Inferior parietal cortex (tissue), 1 donor: ENCODE results near the gene NBDY.

Source experiments
- DNase-seq: peaks from one replicate; pipeline ENCODE4 v3.0.0-alpha.2; 2016; ENCODE audit errors: extremely low spot score

The NBDY gene

DNA sequence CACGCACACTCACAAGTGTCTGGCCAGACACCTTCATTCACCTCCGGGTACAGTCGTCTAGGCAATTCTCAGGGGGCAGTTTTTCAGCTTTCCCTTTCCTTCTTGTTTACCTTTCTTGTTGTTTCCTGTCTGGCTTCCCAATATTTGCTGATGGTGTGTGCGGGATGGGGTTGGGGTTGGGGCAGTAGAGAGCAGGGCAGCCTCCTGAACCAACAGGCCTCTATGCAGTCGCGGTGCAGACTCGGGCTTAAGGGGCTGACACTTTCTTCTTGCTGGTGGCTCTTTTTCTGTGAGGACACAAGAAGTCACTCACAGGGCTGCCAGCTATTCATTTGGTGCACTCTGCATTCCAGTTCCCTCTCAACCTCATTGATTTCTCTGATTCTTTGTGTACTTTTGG, 56.4 kb downstream of the NBDY start:
- DNase-seq, result no peak

DNA sequence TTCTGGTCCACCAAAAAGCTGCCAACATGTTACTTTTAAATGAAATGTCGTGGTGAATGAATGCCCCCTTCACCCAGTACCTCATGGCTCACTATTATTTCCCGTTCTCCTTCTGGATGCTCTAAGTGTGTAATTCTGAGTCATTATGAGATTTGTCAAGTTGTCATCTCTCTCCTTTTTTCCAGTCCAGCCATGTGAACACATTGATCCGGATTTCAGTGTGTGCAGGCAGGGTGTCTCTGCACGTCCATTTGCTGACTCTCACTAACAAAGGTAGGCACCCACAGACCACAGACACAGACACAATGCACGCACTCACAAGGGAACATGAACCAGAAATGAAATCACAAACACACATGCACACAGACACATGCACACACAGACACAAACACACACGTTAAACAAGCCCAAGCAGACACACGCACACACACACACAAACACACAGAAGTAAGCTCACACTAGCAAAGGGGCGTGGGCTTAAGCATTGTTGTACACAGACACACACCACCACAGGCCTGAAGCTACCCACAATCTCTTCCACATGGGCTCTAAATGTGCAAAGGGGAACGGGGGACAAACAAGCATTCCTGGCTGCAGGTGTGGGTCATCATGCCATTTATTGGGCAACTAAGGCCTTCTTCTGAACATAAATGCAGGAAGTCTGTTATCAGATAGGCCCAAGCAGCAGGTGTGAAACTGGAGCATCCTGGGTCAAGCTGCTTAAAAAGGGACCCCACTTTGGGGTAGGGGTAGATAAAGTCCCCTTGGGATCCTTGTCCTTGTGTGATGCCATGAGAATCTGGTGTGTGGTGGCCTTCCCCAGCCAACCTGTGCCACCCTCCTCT, 58.1 kb downstream of the NBDY start:
- no peak for DNase-seq

DNA sequence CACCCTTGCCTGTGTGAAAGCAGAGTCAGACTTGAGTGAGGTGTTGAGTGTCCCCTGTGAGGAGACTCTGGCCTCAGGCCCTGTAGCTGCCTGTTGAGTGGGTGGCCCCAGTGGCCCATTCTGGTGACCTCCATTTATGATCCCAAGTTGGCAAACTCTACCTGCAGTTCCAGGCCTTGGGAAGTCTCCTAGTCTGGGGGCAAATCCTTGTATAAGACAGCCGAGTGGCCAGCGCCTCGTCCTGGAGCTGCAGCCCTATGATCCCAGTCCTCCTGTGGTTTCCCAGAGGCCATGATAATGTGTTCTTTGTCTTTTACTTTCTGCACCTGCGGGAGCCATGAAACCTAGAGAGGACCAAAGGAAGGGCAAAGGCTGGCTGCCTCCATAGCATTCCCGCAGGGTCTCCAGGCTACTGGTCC, 58.7 kb downstream of the NBDY start:
- no peak for DNase-seq

DNA sequence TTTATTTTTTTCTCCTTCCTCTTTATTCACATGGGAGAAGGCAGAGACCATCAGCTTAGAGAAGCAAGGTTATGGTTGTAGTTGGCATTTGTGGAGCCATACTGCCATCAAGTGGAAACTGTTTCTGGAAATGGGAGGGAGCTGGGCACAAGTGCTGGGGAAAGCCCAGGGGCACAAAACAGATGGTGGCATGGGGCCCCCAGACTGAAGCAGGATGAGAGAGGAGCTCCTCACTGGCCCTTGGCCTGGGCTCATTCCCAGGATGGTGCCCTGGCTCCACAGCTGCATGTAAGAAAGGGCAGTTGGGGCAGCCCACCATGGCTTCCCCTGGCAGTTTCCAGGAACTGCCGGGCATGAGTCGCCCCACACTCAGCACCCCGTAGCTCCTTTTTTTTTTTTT, 59.2 kb downstream of the NBDY start:
- no peak for DNase-seq

DNA sequence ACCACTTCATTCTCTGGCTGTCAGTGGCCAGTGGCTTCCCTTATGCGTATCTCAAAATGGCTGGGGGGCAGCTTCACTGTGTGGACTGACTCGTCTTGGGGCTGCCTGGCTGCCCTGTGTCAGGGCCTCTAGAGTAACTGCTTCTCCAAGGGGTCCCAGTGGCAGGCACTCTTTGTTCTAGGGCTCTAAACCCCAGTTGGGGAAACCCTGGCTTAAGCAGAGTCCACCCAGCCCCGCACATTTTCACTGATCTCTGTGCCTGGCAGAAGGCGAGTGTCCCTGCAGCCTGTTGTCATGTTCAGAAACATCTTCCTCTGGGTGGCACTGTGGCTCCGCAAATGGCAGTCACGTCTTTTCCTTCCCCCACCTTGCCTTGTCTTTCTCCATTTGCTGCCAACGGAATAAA, 59.7 kb downstream of the NBDY start:
- DNase-seq, result no peak

DNA sequence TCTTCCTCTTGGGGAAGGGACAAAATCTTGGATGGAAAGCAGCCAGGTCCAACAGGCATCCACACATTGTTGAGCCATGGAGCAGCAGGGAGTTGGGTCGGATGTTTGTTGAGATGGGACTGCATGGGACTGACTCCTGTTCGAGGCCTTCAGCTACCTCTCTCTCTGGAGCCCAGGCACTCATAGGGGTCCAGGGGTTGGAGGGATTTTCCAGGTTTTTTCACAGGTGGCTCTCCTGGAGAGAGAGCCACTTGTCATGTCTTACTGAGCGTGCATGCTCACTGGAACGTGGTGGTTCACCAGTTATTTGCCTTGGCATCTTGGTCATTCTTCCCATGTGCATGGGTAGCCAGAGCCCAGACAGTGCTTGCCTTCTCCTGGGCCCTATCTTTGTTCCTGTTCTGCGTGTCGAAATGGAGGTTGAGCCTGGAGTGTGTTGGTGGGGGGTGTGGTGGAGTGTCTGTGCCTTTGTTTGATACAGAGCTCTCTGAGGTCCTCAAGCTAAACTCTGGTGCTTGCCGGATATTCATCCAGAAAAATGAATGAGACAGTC, 60.6 kb downstream of the NBDY start:
- DNase-seq, result no peak

DNA sequence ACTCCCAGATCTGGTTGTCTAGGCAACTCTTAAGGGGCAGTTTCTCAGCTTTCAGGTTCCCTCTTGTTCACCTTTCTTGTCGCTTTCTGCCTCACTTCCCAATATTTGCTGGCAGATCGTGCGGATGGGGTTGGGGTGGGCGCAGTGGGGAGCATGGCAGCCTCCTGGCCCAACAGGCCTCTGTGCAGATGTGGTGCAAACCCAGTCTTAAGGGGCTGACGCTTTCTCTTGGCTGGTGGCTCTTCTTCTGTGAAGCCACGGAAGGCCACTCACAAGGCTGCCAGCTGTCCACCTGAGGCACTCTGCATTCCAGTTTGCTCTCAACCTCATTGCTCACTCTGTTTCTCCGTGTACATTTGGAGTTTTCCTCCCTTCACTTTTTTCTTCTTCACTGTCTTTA, 61.7 kb downstream of the NBDY start:
- no peak for DNase-seq

DNA sequence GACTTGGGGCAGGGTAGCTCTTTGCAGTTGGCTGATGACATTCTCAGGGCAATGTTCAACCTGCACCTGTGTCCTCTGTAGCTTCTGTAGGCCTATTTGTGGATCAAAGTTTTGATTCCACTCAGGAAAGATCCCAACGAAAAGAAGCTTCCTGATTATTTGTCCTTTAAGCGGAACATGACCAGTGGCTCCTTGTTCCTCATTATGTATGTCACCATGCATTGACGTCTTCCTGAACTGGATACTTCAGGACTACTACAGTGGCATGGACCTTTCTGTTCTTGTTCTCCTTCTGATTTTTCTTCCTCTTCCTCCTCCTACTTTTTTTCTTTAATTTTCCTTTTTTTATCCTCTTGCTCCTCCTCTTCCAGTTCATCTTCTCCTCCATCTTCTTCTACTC, 62.4 kb downstream of the NBDY start:
- no peak for DNase-seq

DNA sequence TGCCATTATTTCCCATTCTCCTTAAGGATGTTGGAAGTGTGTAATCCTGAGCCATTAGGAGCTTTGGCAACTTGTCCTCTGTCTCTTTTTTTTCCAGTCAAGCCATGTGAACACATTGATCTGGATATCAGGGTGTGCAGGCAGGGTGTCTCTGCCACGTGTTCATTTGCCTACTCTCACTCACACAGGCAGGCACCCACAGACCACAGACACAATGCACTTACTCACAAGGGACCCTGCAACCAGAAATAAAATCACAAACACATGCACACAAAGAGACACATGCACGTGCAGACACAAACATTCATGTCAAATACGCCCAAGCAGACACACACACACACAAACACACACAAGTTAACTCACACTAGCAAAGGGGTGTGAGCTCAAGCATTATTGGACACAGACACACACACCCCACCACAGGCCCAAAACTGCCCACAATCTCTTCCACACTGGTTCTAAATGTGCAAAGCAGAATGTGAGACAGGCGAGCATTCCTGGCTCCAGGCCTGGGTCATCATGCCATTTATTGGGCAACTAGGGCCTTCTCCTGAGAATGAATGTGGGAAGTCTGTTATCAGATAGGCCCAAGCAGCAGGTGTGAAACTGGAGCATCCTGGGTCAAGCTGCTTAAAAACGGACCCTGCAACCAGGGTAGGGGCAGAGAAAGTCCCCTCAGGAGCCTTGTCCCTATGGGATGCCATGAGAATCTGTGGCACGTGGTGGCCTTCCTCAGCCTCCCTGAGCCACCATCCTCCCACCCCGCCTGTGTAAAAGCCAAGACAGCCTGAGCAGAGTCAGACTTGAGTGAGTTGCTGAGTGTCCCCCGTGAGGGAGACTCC, 63.4 kb downstream of the NBDY start:
- no peak for DNase-seq

DNA sequence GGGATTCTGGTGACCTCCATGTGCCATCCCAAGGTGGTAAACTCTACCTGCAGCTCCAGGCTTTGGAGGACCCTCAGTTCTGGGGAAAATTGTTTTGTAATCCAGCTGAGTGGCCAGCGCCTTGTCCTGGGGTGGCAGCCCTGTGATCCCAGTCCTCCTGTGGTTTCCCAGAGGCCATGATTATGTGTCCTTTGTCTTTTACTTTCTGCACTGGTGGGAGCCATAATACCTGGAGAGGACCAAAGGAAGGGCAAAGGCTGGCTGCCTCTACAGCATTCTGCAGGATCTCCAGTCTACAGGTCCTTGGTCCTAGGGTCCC, 64.0 kb downstream of the NBDY start:
- DNase-seq, result no peak

DNA sequence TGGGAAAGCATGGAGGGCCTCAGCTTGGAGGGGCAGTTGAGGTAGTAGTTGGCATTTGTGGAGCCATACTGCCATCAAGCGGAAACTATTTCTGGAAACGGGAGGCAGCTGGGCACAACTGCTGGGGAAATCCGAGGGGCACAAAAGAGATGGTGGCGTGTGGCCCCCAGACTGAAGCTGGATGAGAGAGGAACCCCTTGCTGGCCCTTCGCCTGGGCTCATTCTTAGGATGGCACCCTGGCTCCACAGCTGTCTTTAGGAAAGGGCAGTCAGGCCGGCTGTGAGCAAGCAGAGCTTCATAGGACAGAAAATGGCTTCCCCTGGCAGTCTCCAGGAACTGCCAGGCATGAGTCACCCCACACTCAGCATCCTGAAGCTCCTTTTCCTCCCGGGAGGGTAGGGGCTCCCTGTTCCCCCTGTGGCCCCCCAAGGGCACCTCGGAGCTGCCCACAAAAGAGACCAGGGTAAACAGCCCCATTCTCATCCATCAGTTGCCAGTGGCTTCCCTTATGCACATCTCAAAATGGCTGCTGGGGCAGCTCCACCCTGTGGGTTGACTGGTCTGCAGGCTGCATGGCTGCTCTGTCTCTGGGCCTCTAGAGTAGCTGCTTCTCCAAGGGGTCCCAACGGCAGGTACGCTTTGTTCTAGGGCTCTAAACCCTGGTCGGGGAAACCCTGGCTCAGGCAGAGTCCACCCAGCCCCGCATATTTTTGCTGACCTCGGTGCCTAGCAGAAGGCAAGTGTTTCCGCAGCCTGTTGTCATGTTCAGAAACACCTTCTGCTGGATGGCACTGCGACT, 64.7 kb downstream of the NBDY start:
- DNase-seq, result no peak

DNA sequence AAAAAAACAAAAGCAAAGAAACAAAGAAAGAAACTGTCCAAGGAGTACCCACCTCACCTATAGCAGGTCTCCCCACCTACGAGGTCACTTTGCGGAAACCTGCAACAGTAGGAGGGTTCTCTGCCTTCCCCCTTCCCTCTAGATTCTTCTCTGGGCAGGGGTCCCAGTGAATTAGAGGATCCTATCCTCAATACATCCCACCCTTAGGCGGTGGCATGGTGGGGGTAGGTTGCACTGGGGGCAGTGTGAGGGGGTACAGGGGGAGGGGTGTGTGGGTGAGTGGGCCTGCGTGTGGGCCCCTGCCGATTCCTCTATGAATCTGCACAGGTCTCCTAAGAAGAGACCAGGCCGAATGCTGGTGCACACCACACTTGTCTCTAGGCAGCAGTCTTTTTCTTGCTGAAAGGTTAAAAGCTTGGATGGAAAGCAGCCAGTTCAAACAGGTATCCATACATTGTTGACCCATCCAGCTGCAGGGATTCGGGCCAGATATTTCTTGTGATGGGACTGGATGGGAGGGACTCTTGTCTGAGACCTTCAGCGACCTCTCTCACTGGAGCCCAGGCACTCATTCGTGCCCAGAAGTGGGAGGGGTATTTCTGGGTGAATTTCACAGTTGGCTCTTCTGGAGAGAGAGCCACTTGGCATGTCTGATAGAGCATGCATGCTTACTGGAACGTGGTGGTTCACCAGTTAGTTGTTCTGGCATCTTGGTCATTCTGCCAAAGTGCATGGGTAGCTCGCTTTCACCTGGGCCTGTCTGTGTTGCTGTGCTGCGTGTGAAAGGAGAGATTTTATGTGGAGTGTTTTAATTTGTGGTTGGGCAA, 65.6 kb downstream of the NBDY start:
- no peak for DNase-seq

DNA sequence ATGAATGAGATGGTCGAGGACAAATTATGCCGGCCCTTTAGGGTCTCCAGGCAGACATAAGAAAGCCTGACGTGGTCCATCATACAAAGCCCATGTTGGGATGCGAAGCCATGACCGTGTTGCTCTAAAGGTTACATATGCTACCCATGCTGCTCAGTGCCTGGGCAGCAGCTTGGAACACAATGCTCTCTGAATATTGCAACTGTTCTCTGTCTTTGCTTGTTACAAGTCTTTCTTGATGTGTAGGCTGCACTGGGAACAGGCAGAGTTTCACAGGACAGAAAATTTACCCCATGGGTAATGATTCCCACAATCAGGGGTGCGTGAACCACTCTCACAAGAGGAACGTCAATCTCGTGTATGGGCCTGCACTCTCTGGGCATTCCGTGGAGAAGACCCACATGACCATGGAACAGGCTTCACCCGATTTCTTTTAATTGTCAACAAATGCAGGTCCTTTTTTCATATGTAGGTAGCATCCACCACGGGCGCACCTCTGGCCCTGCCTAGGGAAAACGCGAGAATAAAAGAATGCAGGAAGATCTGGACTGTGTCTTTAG, 66.3 kb downstream of the NBDY start:
- no peak for DNase-seq

DNA sequence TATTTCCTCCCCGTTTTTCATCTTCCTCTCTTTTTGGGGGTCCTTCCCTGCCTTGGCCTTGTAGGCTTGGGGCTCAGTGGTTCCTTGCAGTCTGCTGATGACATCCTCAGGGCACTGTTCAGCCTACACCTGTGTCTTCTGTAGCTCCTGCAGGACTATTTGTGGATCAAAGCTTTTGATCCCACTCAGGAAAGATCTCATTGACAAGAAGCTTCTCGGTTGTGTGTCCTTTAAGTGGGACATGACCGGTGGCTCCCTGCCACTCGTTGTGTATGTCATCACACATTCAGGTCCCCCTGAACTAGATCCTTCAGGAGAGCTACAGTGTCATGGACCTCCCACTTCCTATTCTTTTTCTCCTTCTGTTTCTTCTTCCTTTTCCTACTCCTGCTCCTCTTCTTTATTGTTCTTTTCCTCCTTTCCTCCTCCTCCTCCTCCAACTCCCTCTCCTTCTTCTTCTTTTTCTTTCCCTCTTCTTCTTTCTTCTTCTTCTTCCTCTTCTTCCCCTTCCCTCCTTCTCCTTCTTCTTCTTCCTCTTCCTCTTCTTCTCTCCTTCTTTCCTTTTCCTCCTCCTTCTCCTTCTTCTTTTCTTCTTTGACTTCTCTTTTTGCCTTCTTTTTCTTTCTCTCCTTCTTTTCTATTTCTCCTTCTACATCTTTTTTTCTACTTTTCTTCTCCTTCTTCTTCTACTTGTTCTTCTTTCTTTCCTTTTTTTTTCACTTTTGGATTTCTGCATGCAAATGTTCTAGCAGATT, 67.8 kb downstream of the NBDY start:
- no peak for DNase-seq

DNA sequence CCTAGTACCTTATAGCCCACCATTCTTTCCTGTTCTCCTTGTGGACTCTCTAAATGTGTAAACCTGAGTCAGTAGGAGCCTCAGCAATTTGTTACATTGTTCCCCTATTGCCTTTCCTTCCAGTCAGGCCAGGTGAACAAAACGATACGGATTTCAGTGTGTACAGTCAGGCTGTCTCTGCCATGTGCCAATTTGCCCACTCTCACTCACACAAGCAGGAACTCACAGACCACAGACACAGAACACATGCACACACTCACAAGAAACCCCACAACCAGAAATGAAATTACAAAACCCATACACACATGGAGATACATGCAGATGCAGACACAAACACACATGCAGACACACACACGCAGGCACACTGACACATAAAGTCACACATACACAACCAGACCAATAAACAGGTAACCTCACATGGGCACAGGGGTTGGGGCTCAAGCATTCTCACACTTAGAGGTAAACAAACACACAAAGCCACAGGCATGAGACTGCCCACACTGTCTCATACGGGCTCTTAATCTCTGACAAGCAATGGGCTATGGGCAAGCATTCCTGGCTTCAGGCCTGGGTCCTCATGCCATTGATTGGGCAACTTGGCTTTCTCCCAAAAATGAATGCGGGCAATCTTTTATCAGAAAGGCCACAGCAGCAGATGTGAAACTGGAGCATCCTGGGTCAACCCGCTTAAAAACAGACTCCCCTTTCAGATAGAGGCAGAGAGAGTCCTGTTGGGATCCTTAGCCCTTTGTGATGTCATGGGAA, 68.7 kb downstream of the NBDY start:
- no peak for DNase-seq

DNA sequence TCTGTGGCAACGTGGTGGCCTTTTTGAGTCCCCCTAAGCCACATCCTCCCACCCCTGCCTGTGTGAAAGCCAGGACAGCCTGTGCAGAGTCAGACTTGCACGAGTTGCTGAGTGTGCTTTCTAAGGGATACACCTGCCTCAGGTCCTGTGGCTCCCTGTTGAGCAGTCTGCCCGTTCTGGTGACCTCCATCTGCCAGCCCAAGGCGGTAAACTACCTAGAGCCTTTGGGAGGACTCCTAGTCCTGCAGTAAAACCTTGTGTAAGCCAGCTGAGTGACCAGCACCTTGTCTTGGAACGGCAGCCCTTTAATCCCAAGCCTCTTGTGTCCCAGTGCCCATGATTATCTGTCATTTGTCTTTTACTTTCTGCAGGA, 69.3 kb downstream of the NBDY start:
- DNase-seq, result no peak

DNA sequence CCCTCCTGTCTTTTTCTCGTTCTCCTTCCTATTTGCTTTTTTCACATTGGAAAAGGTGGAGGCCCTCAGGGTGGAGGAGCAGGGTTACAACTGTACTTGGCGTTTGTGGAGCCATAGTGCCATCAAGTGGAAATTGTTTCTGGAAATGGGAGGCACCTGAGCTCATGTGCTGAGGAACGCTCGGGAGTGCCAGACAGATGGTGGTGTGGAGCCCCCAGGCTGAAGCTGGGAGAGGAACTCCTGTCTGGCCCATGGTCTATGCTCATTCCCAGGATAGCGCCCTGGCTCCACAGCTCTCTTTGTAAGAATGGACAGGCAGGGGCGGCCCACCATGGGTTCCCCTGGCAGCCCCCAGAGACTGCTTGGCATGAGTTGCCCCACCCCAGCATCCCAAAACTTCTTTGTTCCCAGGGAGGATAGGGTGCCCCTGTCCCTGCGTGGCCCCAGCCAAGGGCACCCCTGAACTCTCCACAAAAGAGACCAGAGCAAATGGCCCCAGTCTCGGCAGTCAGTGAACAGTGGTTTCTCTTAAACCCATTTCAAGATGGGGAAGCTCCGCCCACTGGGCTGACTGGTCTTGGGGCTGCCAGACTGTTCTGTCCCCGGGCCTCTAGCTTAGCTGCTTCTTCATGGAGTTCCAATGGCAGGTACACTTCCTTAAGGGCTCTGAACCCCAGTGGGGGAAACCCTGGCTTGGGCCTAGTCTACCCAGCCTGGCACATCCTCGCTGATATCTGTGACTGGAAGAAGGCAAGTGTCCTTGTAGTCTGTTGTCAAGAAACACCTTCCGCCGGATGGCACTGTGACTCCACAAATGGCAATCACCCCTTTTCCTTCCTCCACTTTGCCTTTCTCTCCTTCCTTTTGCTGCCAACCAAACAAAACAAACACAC, 70.1 kb downstream of the NBDY start:
- DNase-seq, result no peak

DNA sequence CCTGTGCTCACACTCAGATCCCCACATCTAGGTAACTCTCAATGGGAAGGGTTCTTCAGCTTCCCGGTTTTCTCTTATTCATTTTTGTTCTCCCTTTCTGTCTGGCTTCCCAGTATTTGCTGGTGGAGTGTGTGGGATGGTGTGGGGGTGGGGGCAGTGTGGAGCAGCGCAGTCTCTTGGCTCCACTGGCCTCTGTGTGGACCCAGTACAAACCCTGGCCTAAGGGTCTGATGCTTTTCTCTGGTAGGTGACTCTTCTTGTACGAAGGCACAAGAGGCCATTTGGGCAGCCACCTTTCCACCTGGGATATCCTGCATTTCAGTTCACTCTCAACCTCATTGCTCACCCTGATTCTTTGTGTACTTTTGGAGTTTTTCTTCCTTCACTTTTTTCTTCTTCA, 71.3 kb downstream of the NBDY start:
- DNase-seq, result no peak
